G401.6 (cell line): ENCODE measurements around the gene CEBPA.

Source experiments
- FAIRE-seq: peaks from 2 replicates; lab custom pipeline; 2012; peaks lifted over from hg19 to GRCh38; lab: Jason Lieb, UNC

Gene CEBPA

DNA sequence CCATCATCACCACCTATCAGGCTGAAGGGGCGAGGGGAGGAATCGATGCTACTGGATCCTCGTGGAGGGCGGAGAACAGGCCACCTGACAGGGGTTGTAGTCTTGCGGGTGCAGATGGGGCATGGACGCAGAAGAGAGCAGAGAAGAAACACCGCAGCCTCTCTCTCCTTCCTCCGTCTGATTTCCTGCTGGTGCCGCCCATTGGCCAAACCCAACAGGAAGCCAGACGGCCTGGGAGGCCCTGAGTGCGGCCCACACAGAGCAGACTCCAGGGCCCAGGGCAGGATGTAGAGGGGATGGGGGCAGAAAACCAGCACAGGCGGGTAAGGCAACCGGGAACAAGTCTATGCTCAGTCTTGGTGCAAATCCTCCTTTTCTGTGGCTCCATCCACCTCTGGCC lies 15.4 kb downstream of the CEBPA start:
- FAIRE-seq = no peak

DNA sequence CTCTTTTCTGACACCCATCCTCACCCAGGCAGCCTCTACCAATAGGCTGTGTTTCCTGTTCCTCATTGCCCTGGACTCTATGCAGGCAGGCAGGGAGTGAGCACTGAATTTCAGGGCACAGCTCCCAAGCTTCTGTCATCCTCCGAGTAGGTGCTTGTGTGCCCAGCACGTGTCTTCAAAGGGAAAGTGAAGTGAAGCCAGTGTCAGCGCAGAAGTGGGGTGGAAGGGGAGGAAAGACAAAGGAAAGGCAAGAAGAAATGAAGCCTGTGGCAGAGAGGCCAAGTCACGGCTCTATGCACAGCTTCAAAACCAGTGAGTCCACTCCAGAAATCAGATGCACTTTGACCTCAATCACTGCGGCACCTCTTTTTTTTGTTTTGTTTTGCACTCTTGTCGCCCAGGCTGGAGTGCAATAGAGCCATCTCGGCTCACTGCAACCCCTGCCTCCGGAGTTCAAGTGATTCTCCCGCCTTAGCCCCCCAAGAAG lies 16.9 kb downstream of the CEBPA start:
- FAIRE-seq = no peak

DNA sequence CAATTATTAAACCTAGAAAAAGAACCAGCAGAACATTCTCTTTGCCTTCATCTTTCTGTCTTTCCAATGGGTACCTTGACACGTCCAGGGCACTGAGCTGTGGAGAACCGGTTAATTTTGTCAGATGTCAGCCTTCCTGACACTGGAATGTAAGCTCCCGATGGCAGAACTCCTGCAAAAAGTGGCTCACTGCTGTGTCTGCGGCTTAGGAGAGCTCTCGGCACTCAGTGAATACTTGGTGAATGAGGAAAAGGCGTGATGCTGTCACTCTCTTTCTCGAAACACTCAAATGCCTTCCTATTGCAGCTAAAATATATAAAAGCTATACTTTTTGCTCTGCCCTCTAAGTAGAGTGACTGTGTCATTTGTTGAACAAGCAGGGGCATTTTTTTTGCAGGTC lies 17.6 kb downstream of the CEBPA start:
- no peak for FAIRE-seq

GRCh38 chr19:33284146-33284643 lies 18.1 kb downstream of the CEBPA start:
- FAIRE-seq = no peak

DNA sequence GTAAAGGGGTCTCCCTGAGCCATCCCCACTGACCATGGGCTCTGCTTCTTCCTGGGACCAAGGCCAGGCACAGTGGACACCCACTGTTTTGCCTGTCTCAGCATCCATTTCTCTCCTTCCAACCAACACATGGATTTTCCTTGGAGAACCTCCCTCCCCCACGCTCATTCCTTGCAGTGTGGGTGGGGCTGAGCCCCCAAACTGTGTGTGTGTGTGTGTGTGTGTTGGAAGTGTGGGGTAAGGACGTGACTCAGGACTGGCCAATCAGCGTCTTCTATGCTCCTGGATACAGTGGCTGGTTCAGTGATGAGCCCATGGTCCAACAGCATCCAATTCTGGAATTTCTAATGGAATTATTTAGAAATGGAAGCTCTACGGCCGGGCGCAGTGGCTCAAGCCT lies 18.7 kb downstream of the CEBPA start:
- FAIRE-seq = no peak

DNA sequence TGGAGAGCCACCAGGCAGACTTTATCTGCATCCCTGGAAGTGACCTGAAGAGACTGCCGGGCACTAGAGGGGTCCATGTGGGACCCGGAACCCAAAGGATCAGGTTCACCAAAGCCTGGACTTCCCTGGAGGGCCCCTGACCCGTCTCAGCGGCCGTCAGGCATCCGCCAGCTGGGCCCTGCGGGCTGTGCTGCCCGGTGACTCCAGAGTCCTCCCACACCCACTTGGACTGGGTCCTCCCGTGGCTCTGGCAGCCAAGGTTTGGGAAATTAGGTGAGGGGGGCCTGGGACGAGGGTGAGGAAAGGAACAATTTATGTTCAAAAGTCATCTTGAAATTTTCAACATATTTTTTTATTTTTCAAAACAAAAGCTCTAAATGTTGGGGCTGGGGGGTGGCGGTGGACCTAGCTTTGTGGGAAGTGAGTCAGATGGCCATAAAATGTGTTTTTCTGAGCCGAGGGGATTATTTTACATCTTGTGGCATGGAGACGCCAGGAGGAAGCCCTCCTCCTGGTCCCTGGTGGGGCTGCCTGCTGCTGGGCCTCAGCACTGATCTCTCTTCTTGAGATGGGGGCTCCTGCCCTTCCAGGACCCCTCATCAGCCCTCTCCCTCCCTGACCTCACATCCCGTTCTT lies 20.2 kb downstream of the CEBPA start:
- no peak for FAIRE-seq

DNA sequence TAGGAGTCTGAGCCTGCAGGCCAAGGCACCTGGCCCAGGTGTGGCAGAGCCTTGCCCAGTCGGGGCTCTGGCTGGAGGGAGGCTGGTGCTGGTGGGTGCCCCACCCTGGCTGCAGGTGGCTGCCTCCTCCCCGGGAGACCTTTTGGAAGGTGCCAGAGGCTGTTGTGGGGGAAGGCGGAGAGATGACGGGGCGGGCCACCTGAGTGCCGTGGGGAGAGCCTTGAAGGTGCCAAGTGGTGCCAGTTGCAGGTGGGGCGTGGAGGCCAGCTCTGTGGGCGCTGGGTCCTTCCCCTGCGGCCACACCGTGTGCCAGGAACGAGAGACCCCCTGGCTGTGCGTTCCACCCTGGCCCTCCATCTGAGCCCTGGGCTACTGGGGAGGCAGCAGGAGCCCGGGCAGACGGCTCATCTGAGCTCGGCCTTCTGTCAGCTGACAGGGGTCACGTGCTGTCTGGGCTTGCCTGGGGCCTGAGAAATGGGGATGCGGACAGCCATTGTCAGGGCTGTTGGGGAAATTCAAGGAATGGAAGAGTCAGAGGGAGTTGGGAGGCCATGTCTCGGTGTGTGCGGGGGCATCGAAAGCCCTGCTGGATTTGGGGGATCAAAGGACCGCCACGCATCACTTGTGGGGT lies 20.9 kb downstream of the CEBPA start:
- FAIRE-seq = no peak

GRCh38 chr19:33280351-33280921 lies 21.9 kb downstream of the CEBPA start:
- no peak for FAIRE-seq

- no peak for FAIRE-seq
Measured at GRCh38 chr19:33279430-33280350, 22.6 kb downstream of the CEBPA start.

- no peak for FAIRE-seq
Measured at GRCh38 chr19:33278403-33279269, 23.7 kb downstream of the CEBPA start.

DNA sequence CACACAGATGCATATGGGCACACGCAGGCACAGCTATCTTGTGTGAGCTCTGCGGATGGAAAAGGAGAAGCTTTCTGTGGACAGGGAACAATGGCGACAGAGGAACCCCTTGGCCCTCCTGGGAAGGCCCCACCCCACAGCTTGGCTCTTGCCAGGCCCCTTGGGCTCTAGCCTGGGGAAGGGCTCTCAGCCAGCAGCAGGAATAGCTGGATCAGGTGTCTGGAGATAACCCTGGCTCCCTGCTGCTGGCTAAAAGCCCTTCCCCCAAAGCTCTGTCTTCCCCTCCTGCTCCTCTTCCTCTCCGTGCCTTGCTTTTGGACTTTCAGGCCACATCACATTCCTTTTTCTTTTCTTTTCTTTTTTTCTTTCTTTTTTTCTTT lies 24.3 kb downstream of the CEBPA start:
- no peak for FAIRE-seq

GRCh38 chr19:33277434-33277833 lies 24.9 kb downstream of the CEBPA start:
- FAIRE-seq = no peak

DNA sequence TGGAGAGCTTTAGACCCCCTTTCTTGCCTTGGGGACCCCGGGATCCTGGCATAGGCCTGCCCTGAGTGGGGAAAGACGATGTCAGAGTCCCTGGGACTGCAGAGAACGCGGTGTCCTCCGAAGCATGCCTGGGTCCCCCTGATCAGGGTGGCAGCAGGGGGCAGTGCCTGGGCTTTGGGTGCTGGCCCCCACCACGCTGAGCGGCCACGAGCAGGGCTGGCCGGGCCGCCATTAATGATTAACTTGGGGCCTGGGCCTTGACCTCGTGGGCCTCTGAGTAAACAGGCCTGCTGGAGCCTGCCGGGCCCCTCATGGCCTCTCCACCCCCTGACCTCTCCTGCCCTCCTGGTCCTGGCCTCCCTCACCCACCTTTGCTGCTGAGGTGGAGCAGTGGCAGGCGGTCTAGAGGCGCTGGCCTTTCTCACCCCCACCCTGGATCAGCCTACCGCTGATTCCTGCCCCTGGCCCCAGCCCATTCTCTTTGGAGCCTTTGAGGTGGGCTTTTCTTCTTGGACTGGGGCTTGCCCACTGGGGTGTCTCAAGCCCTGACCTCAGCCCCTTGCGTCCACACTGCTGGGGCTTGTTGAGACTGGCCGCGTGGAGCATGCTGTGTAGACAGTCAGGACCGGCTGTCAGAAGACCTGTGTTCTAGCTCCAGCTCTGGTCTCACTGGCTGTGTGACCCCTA lies 26.3 kb downstream of the CEBPA start:
- no peak for FAIRE-seq

GRCh38 chr19:33275559-33275932 lies 26.8 kb downstream of the CEBPA start:
- FAIRE-seq = no peak

GRCh38 chr19:33274663-33275558 lies 27.4 kb downstream of the CEBPA start:
- FAIRE-seq = no peak

GRCh38 chr19:33273881-33274662 lies 28.3 kb downstream of the CEBPA start:
- no peak for FAIRE-seq

- no peak for FAIRE-seq
Measured at GRCh38 chr19:33273065-33273736, 29.1 kb downstream of the CEBPA start.

DNA sequence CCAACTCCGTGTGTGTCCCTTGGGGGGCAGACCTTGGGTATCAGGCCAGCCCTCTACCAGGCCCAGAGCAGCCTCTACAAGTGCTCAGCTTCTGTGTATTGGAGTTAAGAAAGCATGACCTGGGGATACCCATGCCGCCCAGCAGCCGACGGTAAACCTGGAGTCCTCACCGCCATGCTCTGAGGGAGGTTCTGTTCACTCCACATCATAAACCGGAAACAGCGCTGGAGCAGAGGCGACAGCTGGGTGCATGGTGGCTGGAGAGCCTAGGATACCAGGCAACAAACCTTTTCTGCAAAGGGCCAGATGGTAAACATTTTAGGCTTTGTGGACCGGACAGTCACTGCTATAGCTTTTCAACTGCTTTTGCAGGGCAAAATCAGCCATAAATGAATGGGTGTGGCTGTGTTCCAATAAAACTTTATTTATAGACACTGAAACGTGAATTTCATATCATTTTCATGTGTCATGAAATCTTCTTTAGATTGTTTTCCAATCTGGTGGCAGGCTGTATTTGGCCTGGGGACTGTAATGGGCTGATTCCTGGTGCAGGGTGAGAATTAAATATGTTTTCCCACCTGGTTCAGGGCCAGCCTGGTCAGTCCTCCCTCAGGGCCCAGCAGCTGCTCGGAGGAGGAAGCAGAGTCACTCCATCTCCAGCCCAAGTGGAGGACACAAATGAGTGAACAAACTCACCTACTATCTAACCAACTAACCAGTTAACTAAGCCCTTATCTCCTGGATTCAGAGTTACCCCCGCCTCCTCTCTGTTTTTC lies 30.9 kb downstream of the CEBPA start:
- FAIRE-seq = no peak
